ENCODE measurements around the gene PPP2R2C.

GRCh38 chr4:6469144-6469543, 3.3 kb downstream of the PPP2R2C start:
- TF ChIP-seq, protein P1, sequence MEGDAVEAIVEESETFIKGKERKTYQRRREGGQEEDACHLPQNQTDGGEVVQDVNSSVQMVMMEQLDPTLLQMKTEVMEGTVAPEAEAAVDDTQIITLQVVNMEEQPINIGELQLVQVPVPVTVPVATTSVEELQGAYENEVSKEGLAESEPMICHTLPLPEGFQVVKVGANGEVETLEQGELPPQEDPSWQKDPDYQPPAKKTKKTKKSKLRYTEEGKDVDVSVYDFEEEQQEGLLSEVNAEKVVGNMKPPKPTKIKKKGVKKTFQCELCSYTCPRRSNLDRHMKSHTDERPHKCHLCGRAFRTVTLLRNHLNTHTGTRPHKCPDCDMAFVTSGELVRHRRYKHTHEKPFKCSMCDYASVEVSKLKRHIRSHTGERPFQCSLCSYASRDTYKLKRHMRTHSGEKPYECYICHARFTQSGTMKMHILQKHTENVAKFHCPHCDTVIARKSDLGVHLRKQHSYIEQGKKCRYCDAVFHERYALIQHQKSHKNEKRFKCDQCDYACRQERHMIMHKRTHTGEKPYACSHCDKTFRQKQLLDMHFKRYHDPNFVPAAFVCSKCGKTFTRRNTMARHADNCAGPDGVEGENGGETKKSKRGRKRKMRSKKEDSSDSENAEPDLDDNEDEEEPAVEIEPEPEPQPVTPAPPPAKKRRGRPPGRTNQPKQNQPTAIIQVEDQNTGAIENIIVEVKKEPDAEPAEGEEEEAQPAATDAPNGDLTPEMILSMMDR (IDR thresholded peaks at IDR 0.05): no peak
- TF ChIP-seq POLR2A (IDR thresholded peaks at IDR 0.05): no peak

All from right lobe of liver (tissue), 4 donors.